ENCODE results near the gene PERM1. TPM values are rescaled to one million over a fixed set of nuclear protein-coding genes. Genes with fewer than 3 reads are reported as not detected.

Gene PERM1
- total RNA-seq, 1 experiment from 2014 or later, result 0.47 TPM

DNA sequence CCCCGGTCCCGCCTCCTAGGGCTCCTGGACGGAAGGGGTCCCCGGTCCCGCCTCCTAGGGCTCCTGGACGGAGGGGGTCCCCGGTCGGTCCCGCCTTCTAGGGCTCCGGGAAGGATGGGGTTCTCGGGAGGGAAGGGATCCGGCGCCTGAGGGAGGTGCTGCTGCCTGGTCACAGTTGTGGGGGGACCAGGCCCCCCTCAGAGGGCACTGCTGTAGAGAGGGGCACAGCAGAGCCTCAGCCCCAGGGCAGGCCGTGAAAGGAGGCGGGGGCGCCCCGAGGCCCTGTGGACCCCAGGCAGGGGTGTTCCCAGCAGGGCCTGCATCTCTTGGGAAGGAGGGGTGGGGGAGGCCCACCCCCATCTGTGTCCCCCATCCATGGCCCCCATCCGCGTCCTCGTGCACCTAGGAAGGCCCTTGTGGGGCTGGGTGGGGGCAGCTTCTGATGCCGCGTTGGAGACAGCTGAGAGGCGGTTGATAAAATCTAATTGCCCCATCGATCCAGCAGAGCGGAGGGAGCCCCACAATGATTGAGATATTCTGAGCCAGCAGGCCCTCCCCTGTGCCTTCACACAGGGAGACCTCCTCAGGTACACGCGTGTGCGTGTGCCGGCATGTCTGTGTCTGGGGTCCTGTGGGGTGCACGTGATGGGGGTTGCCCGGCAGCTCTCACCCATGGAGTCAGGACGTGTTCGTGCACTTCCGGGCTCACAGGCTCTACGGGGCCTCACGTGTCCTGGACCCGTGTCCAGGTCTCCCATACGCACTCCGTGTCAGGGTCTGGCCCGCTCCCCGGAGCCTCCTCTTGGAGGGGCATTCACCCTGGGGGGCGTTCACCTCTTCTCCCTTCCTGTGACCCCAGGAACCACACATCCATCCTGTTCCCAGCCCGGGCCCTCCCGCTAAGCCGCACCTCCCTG is 45.3 kb downstream of the PERM1 start:
- Histone ChIP-seq H3K27ac (ENCODE audit: low read length) (no peak overlapping the region), H3K79me2 (ENCODE audit: low read length) (no peaks in the 10 kb centered on the region), H3K27me3 (ENCODE audit: low read length) (peaks cover 26% of the 10 kb centered on the region), H3F3A (ENCODE audit: low read length, unreplicated experiment) (no peaks in the 10 kb centered on the region), H3K9me3 (ENCODE audit: low read length) (no peaks in the 10 kb centered on the region), H2AFZ (ENCODE audit: low read length) (no peak overlapping the region), H3K4me1 (ENCODE audit: insufficient read depth, low read length) (peaks cover 21% of the 10 kb centered on the region), H3K4me3 (ENCODE audit: low read length) (no peak overlapping the region), H3K9me2 (replicated peaks; ENCODE audit: low read length) (no peaks in the 10 kb centered on the region), H4K20me1 (ENCODE audit: low read length) (no peaks in the 10 kb centered on the region), H3K36me3 (ENCODE audit: low read depth, low read length) (no peaks in the 10 kb centered on the region), H3K4me2 (ENCODE audit: low read length) (no peak overlapping the region), H3K9ac (ENCODE audit: low read length) (no peak overlapping the region)
- intact Hi-C loops (cut with micrococcal nuclease), result no loop called here
- TF ChIP-seq EZH2phosphoT487 (IDR thresholded peaks at IDR 0.05; ENCODE audit: borderline replicate concordance, low read length), result no peak
- TF ChIP-seq, protein P1, sequence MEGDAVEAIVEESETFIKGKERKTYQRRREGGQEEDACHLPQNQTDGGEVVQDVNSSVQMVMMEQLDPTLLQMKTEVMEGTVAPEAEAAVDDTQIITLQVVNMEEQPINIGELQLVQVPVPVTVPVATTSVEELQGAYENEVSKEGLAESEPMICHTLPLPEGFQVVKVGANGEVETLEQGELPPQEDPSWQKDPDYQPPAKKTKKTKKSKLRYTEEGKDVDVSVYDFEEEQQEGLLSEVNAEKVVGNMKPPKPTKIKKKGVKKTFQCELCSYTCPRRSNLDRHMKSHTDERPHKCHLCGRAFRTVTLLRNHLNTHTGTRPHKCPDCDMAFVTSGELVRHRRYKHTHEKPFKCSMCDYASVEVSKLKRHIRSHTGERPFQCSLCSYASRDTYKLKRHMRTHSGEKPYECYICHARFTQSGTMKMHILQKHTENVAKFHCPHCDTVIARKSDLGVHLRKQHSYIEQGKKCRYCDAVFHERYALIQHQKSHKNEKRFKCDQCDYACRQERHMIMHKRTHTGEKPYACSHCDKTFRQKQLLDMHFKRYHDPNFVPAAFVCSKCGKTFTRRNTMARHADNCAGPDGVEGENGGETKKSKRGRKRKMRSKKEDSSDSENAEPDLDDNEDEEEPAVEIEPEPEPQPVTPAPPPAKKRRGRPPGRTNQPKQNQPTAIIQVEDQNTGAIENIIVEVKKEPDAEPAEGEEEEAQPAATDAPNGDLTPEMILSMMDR (conservative IDR thresholded peaks at IDR 0.05; ENCODE audit: low read depth, low read length), result no peak
- TF ChIP-seq EZH2 (IDR thresholded peaks at IDR 0.05; ENCODE audit: low read length, unreplicated experiment), result no peak
- DNase-seq (no peak), ATAC-seq (no peak)
- BruUV-seq (replicated peaks), result no TSS peak
- ChIA-PET CTCF (no interaction called here), POLR2A (ENCODE audit: unreplicated experiment) (no interaction called here)

DNA sequence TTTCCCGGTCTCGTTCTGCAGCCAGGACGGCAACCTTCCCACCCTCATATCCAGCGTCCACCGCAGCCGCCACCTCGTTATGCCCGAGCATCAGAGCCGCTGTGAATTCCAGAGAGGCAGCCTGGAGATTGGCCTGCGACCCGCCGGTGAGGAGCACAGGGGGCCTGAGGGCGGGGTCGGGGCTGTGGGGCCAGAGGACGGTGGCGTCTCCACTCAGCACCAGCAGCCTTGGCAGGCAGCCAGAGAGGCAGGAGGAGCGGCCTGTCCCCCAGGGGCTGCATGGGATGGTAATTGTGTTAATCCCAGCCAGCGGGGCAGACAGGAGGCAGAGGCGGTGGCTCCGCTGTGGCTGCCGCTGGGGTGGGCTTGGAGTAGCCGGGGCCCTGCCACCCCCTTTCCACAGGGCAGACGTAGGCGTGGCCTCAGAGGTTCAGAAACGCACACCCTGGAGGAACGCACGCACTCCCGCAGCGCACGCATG is 46.1 kb downstream of the PERM1 start:
- H3K27me3 ChIP-seq (ENCODE audit: low read length), result peaks cover 18% of the 10 kb centered on the region

More for the DNA sequence above, 46.1 kb downstream of the PERM1 start:
- H3K9me2 ChIP-seq (replicated peaks; ENCODE audit: low read length), result no peaks in the 10 kb centered on the region
- no peak overlapping the region for H2AFZ ChIP-seq (ENCODE audit: low read length)
- no peaks in the 10 kb centered on the region for H3K79me2 ChIP-seq (ENCODE audit: low read length)
- H3K9me3 ChIP-seq (ENCODE audit: low read length), result no peaks in the 10 kb centered on the region
- ChIA-PET POLR2A (ENCODE audit: unreplicated experiment) (no interaction called here), CTCF (no interaction called here)
- no peak overlapping the region for H3K4me3 ChIP-seq (ENCODE audit: low read length)
- no peak overlapping the region for H3K4me2 ChIP-seq (ENCODE audit: low read length)
- ATAC-seq (no peak), DNase-seq (no peak)
- no peaks in the 10 kb centered on the region for H4K20me1 ChIP-seq (ENCODE audit: low read length)
- no peak overlapping the region for H3K9ac ChIP-seq (ENCODE audit: low read length)
- intact Hi-C loops (cut with micrococcal nuclease), result no loop called here
- no peaks in the 10 kb centered on the region for H3K36me3 ChIP-seq (ENCODE audit: low read depth, low read length)
- BruUV-seq (replicated peaks), result no TSS peak
- H3K27ac ChIP-seq (ENCODE audit: low read length), result no peak overlapping the region
- peaks cover 14% of the 10 kb centered on the region for H3K4me1 ChIP-seq (ENCODE audit: insufficient read depth, low read length)
- no peaks in the 10 kb centered on the region for H3F3A ChIP-seq (ENCODE audit: low read length, unreplicated experiment)
- TF ChIP-seq, protein P1 (conservative IDR thresholded peaks at IDR 0.05; ENCODE audit: low read depth, low read length), result no peak
- TF ChIP-seq EZH2 (IDR thresholded peaks at IDR 0.05; ENCODE audit: low read length, unreplicated experiment) (no peak), EZH2phosphoT487 (IDR thresholded peaks at IDR 0.05; ENCODE audit: borderline replicate concordance, low read length) (no peak)
